ENCODE data around the gene NRF1. TPM values are rescaled to one million over a fixed set of nuclear protein-coding genes. Genes with fewer than 3 reads are reported as not detected.

The NRF1 gene
- total RNA-seq, 1 experiment from 2014 or later: 18.4 TPM

DNA sequence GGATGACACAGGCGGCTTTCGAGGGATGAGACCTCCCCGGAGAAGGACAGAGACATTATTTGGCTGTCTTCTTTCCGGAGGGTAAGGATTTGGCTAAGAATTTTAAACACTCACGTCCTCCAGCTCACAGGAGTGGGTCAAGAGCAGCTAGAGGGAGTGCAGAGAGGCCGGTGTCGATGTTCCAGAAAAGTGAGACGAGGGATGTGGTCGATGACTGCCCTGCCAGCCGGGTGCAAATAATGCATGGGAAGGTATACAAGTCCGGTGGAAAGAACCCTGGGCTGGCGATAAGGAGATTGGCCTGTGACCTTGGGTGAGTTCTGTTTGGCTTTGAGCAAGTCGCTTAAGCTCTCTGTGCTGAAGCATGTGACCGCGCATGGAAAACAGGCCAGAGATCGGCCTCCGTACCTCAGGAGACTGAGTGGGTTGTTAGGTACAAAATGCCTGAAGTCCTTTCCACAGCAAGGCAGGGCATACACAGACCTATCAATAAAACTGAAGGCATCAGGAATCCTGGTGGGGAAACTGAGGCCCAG, 192.1 kb downstream of the NRF1 start:
- no peaks in the 10 kb centered on the region for H3K4me1 Mint-ChIP-seq (ENCODE audit: insufficient read depth, unreplicated experiment)
- no peak overlapping the region for H3K27ac Mint-ChIP-seq (ENCODE audit: low read depth, unreplicated experiment)
- no peaks in the 10 kb centered on the region for H3K9me3 Mint-ChIP-seq (ENCODE audit: unreplicated experiment)
- ChIA-PET POLR2A (no interaction called here), CTCF (interaction anchor here (0.7 kb wide), 2 partner anchors 205 to 864 kb away, joined by 3 to 4 read pairs; no protein-coding TSS in a partner anchor)
- H3K4me3 Mint-ChIP-seq (ENCODE audit: unreplicated experiment): no peak overlapping the region
- TF ChIP-seq, protein P1, sequence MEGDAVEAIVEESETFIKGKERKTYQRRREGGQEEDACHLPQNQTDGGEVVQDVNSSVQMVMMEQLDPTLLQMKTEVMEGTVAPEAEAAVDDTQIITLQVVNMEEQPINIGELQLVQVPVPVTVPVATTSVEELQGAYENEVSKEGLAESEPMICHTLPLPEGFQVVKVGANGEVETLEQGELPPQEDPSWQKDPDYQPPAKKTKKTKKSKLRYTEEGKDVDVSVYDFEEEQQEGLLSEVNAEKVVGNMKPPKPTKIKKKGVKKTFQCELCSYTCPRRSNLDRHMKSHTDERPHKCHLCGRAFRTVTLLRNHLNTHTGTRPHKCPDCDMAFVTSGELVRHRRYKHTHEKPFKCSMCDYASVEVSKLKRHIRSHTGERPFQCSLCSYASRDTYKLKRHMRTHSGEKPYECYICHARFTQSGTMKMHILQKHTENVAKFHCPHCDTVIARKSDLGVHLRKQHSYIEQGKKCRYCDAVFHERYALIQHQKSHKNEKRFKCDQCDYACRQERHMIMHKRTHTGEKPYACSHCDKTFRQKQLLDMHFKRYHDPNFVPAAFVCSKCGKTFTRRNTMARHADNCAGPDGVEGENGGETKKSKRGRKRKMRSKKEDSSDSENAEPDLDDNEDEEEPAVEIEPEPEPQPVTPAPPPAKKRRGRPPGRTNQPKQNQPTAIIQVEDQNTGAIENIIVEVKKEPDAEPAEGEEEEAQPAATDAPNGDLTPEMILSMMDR (IDR thresholded peaks at IDR 0.05; ENCODE audit: unreplicated experiment): no peak
- no peaks in the 10 kb centered on the region for H3K27me3 Mint-ChIP-seq (ENCODE audit: insufficient read depth, unreplicated experiment)
- no TSS peak for BruUV-seq (replicated peaks)
- intact Hi-C loops (cut with micrococcal nuclease): no loop called here
- DNase-seq (ENCODE audit: unreplicated experiment): no peak
- H3K36me3 Mint-ChIP-seq (ENCODE audit: insufficient read depth, unreplicated experiment): no peaks in the 10 kb centered on the region

DNA sequence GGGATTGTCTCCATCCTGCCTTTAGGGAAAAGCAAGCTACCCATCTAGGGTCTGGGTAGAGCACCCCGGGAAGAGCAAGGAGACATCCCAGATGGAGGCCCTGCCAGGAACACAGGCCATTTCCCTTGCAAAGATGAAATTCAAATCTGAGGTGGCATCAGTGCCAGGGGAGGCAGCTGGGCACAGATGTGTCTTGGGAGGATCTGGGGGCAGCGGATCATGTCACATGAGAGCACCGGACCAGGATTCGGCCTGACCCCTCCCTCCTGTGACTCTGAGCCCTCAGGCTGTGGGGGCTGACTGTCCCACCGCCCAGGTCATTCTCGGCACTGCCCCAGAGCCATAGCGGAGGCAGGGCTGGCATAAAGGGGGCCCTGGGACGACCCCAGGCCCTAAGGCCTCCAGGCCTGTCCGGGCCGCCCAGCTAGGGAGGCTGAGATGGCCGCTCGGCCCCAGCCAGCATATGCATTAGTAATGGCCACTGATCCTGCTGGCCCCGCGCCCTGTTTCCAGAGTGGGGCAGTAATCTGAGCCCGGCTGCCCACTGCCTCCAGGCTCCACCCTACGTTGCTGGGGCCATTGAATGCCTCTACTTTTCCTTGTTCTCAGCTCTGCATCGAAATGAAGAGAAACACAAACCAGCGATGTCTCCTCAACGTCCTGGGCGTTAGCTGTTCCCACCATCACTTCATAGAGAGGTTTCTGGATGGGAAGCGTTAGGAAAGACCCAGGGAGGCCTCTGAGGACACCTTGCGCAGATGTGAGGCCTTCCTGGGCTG, 192.8 kb downstream of the NRF1 start:
- CTCF ChIA-PET: interaction anchor here (0.7 kb wide), 2 partner anchors 204 to 863 kb away, joined by 3 to 4 read pairs; no protein-coding TSS in a partner anchor
- no TSS peak for BruUV-seq (replicated peaks)
- H3K27ac Mint-ChIP-seq (ENCODE audit: low read depth, unreplicated experiment): no peak overlapping the region

DNA sequence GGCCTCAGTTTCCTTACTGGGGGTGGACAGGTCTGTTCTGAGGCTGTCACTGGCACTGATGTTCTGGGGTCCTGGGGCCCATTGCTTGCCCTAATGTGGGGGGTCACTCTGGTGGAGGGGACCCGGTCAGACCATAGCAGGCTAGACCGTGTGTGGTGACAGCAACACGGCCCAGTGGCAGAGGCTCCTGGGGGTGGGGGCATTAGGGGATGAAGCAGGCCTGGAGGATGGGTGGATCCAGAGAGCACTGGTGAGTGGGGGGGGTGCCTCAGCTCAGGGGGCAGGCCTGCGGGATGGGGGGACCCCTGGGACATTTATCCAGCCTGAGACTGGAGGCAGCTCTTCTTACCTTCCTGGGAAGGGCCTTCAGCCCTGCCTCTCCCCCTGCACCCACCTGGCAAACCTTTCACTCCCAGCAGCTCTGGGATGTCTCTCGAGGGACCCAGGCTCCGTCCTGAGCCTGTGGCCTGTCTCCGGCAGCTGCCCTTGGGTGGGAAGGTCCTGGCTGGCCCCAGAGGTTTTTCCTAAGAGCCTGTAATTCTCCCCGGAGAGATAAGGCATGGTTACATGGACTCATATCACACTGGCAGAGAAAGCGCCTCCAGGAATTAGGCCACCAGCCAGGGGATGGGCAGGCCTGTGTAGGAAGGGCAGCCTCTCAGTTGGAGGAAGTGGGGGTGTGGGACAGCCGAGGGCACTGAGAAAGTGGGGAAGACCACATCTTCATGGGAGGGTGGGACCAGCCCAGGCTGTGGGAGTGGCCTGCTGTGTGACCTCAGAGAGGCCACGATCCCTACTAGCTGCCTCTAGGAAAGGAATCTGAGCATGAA, 193.6 kb downstream of the NRF1 start:
- ChIA-PET POLR2A (no interaction called here), CTCF (no interaction called here)
- TF ChIP-seq, protein P1 (IDR thresholded peaks at IDR 0.05; ENCODE audit: unreplicated experiment): no peak
- intact Hi-C loops (cut with micrococcal nuclease): no loop called here
- no TSS peak for BruUV-seq (replicated peaks)
- Mint-ChIP-seq H3K27me3 (ENCODE audit: insufficient read depth, unreplicated experiment) (no peaks in the 10 kb centered on the region), H3K4me1 (ENCODE audit: insufficient read depth, unreplicated experiment) (no peaks in the 10 kb centered on the region), H3K27ac (ENCODE audit: low read depth, unreplicated experiment) (no peak overlapping the region), H3K4me3 (ENCODE audit: unreplicated experiment) (no peak overlapping the region), H3K36me3 (ENCODE audit: insufficient read depth, unreplicated experiment) (no peaks in the 10 kb centered on the region), H3K9me3 (ENCODE audit: unreplicated experiment) (no peaks in the 10 kb centered on the region)
- DNase-seq (ENCODE audit: unreplicated experiment): no peak

More for the DNA sequence above, 192.8 kb downstream of the NRF1 start:
- Mint-ChIP-seq H3K36me3 (ENCODE audit: insufficient read depth, unreplicated experiment) (no peaks in the 10 kb centered on the region), H3K27me3 (ENCODE audit: insufficient read depth, unreplicated experiment) (no peaks in the 10 kb centered on the region), H3K4me3 (ENCODE audit: unreplicated experiment) (no peak overlapping the region), H3K4me1 (ENCODE audit: insufficient read depth, unreplicated experiment) (no peaks in the 10 kb centered on the region), H3K9me3 (ENCODE audit: unreplicated experiment) (no peaks in the 10 kb centered on the region)
- intact Hi-C loops (cut with micrococcal nuclease): no loop called here
- no peak for DNase-seq (ENCODE audit: unreplicated experiment)
- POLR2A ChIA-PET: no interaction called here
- TF ChIP-seq, protein P1 (IDR thresholded peaks at IDR 0.05; ENCODE audit: unreplicated experiment): no peak

Small RNAs within 50 kb of the gene (microRNA-seq; reads per million reads assigned to microRNA genes)
- gene MIR182 (3,802 reads per million, percentile 92 among the genes with 10 or more reads in this experiment), gene MIR183 (2,787 reads per million, percentile 91 among the genes with 10 or more reads in this experiment), gene MIR96 (281 reads per million, percentile 78 among the genes with 10 or more reads in this experiment)

Other genes starting within 250 kb of the NRF1 start
- 6.3 and 18.3 TPM in 2 replicates for gene STRIP2, start 177.3 kb upstream of the NRF1 start, total RNA-seq (2022)
- 12.4 and 17.1 TPM in 2 replicates for gene SMKR1, start 109.2 kb upstream of the NRF1 start, total RNA-seq (2022)